OCI-M2 (cell line): ENCODE measurements around the gene MFN2.

ENCODE experiments used
- DNase-seq: peaks from one replicate; lab custom pipeline; 2025; ENCODE audit not compliant: unreplicated experiment; lab: John Stamatoyannopoulos, UW

Gene MFN2

GRCh38 chr1:11960276-11960675 is 20.0 kb upstream of the MFN2 start:
- DNase-seq, result no peak

DNA sequence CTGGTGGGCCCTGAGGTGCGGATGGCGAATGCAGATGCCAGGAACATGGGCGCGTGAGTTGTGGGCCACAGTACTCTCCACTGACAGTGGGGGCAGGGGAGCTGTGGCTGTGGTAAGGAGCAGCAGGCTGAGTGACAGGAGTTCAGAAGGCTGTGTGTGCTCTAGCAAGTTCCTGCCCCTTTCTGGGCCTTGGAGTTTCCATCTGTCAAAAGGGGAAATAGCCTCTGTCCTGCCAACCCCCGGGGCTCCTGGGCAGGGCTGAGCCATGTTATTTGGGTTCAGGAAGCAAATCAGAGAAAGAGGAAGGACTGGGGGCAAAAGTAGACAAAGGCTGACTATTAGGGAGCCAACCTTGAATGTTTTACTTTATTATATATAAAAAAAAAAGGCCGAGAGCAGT is 19.5 kb upstream of the MFN2 start:
- no peak for DNase-seq

- DNase-seq, result no peak
Observed at GRCh38 chr1:11961230-11961629, 19.0 kb upstream of the MFN2 start.

GRCh38 chr1:11963622-11964021 is 16.6 kb upstream of the MFN2 start:
- no peak for DNase-seq

- no peak for DNase-seq
Observed at GRCh38 chr1:11964656-11965055, 15.6 kb upstream of the MFN2 start.

GRCh38 chr1:11967028-11967547 is 13.2 kb upstream of the MFN2 start:
- DNase-seq, result no peak

GRCh38 chr1:11970441-11971185 is 9.6 kb upstream of the MFN2 start:
- no peak for DNase-seq

GRCh38 chr1:11977625-11978024 is 2.6 kb upstream of the MFN2 start:
- DNase-seq, result no peak

- DNase-seq, result no peak
Observed at GRCh38 chr1:11978301-11978700, 1.9 kb upstream of the MFN2 start.

- DNase-seq, result no peak
Observed at GRCh38 chr1:11979028-11979850, 1.0 kb upstream of the MFN2 start.

- no peak for DNase-seq
Observed at GRCh38 chr1:11980676-11980972, 380 bp downstream of the MFN2 start.

- DNase-seq, result no peak
Observed at GRCh38 chr1:11981378-11982009, 1.2 kb downstream of the MFN2 start.

DNA sequence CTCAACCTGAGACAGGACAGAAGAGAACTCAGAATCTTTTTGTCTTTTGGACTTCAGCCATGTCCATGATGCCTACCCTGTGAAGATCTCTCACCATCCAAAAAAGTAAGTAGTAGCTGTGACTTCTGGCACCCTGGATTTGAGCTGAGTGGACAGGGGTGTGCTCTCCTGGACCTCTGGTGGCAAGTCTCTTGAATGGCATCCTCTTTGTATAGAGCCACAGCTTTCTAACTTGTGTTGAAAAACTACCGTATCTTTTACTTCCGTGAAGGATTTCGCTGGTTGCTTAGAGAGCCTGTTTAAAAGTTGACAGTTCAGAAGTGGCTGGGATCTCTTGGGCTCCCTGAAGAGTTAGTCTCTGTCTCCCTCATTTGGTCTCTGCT is 1.8 kb downstream of the MFN2 start:
- no peak for DNase-seq

DNA sequence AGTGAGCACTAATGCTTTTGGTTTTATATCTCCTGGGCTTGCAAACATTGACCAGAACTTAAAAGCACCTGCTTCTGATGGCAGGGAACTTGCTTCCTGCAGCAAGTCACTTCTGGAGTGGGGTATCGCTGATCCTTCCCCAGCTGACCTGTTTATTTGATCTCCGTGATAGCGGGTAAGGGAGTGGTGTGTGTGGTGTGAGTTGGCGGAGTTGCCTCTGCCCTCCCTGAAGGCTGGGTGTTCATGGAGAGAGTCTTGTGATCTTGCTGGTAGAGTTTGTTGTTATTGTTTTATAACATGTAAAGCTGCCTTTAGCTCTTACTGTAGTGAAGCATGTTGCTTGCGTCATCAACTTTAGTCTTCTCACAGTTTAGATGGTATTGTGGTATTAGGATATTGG is 3.9 kb downstream of the MFN2 start:
- DNase-seq, result no peak

DNA sequence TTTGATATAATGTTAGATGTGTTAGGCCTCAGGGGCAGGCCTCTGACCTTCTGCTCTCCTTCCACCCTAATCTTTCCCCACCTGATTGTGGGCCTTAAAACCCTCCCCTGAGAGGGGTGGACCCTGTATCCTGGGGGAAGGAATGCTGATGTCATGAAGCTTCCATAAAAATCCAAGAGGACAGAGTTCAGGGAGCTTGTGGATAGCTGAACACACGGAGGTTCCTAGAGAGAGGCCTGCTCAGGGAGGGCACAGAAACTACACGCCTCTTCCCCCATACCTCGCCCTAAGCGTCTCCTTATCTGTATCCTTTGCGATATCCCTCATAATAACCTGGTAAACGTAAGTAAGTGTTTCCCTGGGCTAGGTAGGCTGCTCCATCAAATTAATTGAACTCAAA is 4.3 kb downstream of the MFN2 start:
- DNase-seq, result no peak

DNA sequence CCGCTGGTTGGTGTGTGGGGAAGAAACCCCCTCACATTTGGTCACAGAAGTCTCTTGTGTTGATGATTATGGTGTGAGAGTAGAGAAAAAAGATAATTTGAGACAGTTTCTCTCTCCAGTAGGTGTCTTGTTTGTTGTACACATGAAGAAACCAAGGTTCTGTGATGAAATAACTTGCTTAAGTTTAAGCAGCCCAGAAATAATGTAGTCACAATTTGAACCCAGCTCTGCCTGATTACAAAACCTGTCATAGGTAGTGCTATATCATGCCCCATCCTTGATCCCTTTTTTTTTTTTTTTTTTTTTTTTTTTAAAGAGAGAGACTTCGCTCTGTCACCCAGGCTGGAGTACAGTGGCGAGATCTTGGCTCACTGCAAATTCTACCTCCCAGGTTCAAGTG is 4.9 kb downstream of the MFN2 start:
- no peak for DNase-seq

GRCh38 chr1:11985851-11986250 is 5.6 kb downstream of the MFN2 start:
- DNase-seq, result no peak

- no peak for DNase-seq
Observed at GRCh38 chr1:11989669-11990068, 9.4 kb downstream of the MFN2 start.

- DNase-seq, result no peak
Observed at GRCh38 chr1:11990303-11991032, 10.2 kb downstream of the MFN2 start.

DNA sequence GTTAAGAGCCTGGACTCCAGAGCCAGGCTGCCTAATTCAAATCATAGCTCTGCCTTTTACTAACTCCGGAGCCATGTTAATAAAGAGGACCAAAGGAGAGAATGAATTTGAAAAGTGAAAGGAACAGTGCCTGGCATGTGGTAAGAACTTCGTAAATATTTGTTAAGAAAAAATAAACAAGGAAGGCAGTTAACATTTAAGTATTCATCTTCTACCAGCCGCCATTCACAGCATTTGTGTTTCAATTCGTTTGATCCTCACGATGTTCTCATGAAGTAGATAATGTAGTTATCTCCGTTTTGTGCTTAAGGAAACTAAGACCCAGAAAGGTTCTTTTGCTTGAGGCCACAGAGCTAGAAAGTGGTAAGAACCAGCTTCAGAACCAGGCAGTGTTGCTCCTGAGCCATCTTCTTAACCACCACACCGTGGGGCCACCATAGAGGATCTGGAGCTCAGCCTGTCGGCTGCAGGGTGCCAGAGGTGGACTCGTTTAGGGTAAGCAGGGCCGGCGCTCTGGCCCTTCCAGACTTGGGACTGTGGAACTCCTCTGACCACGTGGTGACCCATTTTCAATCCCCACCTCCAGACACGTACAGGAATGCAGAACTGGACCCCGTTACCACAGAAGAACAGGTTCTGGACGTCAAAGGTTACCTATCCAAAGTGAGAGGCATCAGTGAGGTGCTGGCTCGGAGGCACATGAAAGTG is 11.9 kb downstream of the MFN2 start:
- no peak for DNase-seq
